ELR (cell line): ENCODE measurements around the gene OR5B12.
"Not testable (repeated sequence)": the region's sequence is repeated elsewhere in the genome, so short reads cannot be mapped to it uniquely, and the experiment has no call there.

Experiments used
- DNase-seq: peaks from one replicate; pipeline ENCODE4 v3.0.0-alpha.2; 2015; ENCODE audit warnings: low read depth

Gene OR5B12

GRCh38 chr11:58442136-58442535 is at the start of gene OR5B12:
TSS of gene OR5B12 (minus strand) at chr11:58442236. CDS start at chr11:58440151, 2,085 bp downstream.
- DNase-seq = no peak

GRCh38 chr11:58490827-58491226 is 48.8 kb upstream of the OR5B12 start:
- DNase-seq = no peak

- no peak for DNase-seq
These were observed 45.1 kb upstream of the OR5B12 start for GRCh38 chr11:58487170-58487569.

- DNase-seq = no peak
These were observed 43.9 kb upstream of the OR5B12 start for GRCh38 chr11:58485961-58486360.

- peak; percentile 3 for DNase-seq
These were observed 29.9 kb upstream of the OR5B12 start for GRCh38 chr11:58471892-58472291.

GRCh38 chr11:58466293-58466692 is 24.3 kb upstream of the OR5B12 start:
- DNase-seq = peak; percentile 9

GRCh38 chr11:58465690-58466089 is 23.7 kb upstream of the OR5B12 start:
- peak; percentile 0 for DNase-seq

- no peak for DNase-seq
These were observed 9.5 kb upstream of the OR5B12 start for GRCh38 chr11:58451585-58451984.

GRCh38 chr11:58446294-58446693 is 4.3 kb upstream of the OR5B12 start:
- DNase-seq = no peak

GRCh38 chr11:58444300-58444699 is 2.3 kb upstream of the OR5B12 start:
- no peak for DNase-seq

- DNase-seq = no peak
These were observed 3.5 kb downstream of the OR5B12 start for GRCh38 chr11:58438486-58438885.

GRCh38 chr11:58434217-58434616 is 7.8 kb downstream of the OR5B12 start:
- no peak for DNase-seq

GRCh38 chr11:58433638-58434203 is 8.3 kb downstream of the OR5B12 start:
- DNase-seq = no peak

GRCh38 chr11:58429273-58429672 is 12.8 kb downstream of the OR5B12 start:
- DNase-seq = no peak

- no peak for DNase-seq
These were observed 14.0 kb downstream of the OR5B12 start, which contains the start of gene OR5B2 for GRCh38 chr11:58428021-58428420. TSS of gene OR5B2 (minus strand) at chr11:58428121. CDS start at chr11:58423261, 4,860 bp downstream.

GRCh38 chr11:58406774-58407173 is 35.3 kb downstream of the OR5B12 start, which contains the start of gene OR5B3:
TSS of gene OR5B3 (minus strand) at chr11:58406874. CDS start at chr11:58403409, 3,465 bp downstream.
- DNase-seq = no peak

- DNase-seq = not testable (repeated sequence)
These were observed 42.4 kb downstream of the OR5B12 start for GRCh38 chr11:58399622-58400021.

GRCh38 chr11:58395581-58395980 is 46.5 kb downstream of the OR5B12 start:
- peak; percentile 19 for DNase-seq

GRCh38 chr11:58394195-58394594 is 47.8 kb downstream of the OR5B12 start:
- peak; percentile 92 for DNase-seq

- DNase-seq = peak; percentile 32
These were observed 49.3 kb downstream of the OR5B12 start for GRCh38 chr11:58392746-58393145.

- peak; percentile 70 for DNase-seq
These were observed 50.2 kb downstream of the OR5B12 start for GRCh38 chr11:58391879-58392278.

- DNase-seq = no peak
These were observed 51.4 kb downstream of the OR5B12 start for GRCh38 chr11:58390551-58391063.
